AG04449 (cell line): ENCODE results near the gene ZFAND2B.
A peak's percentile ranks its signal among the peaks of the same experiment; 100 is the strongest.

Experiments used
- CTCF ChIA-PET: fragments of 350-600 bp; formaldehyde crosslinking; extraction: SDS; loops from one replicate; lab custom pipeline; 2021; ENCODE audit warnings: antibody characterized with exemption; lab: Yijun Ruan, JAX
- POLR2A ChIA-PET: fragments of 400-600, 350-600 bp; formaldehyde crosslinking; extraction: SDS; loops from one replicate; lab custom pipeline; 2020; ENCODE audit warnings: antibody characterized with exemption, inconsistent platforms; lab: Yijun Ruan, JAX
- DNase-seq: peaks from one replicate; pipeline ENCODE4 v3.0.0-alpha.2; 2010; ENCODE audit warnings: low read depth, low spot score
- H3K4me3 ChIP-seq: 2 replicates; pipeline ENCODE4 v1.5.1; 2011; ENCODE audit warnings: low read depth, mild to moderate bottlenecking, control low read depth, low read length
- TF ChIP-seq, protein P1 (sequence below): IDR thresholded peaks from one replicate; pipeline ENCODE4 v1.5.1; 2011; ENCODE audit warnings: mild to moderate bottlenecking, moderate library complexity, low read length, control low read depth, inconsistent platforms; ENCODE audit not compliant: insufficient read depth; ENCODE audit errors: missing control alignments

ZFAND2B gene

DNA sequence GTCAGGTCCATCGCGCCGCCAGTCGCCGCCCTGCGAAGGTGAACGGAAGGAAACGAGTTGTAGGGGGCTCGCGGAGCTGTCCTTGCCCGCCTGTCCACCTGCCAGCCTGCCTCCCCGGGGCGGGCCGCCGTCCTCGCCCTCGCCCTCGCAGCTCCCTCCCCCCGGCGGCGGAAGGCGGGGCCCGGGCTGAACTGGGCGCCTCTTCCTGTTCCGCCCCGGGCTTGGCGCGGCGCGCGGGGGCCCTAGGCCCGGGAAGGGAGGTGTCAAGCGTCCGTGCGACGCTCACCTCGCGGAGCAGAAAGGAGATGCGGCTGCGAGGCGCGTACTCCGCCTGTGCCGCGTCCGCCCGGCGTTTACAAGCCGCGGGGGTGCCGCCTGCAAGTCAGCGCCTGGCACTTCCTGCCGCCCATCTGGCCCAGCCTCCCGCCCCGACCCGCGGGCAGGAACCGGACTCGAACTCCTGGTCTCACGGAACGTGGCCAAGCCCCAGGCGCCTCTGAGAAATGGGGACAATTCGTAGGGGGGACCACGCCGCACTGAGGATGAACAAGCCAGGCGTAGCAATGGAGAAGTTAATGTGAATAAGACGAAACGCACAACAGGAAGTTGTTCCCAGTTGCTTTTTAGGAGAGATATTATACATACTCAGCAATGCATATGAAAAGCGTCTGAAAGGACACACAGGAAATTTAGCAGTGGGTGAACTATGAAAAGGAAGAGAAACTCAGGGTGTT lies 29.6 kb upstream of the ZFAND2B start, which contains the start of gene CNPPD1:
CNPPD1 (minus strand) TSS at position 108 of the 734 bp plus-strand sequence; CDS start at position 11, 97 bp downstream.
- TF ChIP-seq, protein P1, sequence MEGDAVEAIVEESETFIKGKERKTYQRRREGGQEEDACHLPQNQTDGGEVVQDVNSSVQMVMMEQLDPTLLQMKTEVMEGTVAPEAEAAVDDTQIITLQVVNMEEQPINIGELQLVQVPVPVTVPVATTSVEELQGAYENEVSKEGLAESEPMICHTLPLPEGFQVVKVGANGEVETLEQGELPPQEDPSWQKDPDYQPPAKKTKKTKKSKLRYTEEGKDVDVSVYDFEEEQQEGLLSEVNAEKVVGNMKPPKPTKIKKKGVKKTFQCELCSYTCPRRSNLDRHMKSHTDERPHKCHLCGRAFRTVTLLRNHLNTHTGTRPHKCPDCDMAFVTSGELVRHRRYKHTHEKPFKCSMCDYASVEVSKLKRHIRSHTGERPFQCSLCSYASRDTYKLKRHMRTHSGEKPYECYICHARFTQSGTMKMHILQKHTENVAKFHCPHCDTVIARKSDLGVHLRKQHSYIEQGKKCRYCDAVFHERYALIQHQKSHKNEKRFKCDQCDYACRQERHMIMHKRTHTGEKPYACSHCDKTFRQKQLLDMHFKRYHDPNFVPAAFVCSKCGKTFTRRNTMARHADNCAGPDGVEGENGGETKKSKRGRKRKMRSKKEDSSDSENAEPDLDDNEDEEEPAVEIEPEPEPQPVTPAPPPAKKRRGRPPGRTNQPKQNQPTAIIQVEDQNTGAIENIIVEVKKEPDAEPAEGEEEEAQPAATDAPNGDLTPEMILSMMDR, result no peak
- POLR2A ChIA-PET, result interaction anchor here (0.6 to 1.7 kb wide), 8 partner anchors 12 to 113 kb away, joined by 3 to 10 read pairs (median 3); partner anchors contain the start of genes ABCB6, DNAJB2, NHEJ1 and ZFAND2B
- no peak for DNase-seq
- CTCF ChIA-PET, result interaction anchor here (0.6 to 9.4 kb wide), 13 partner anchors 8 to 182 kb away, joined by 3 to 154 read pairs (median 6); partner anchors contain the start of genes NHEJ1 and ZFAND2B
- peak within 1 kb of the TSS; percentile 84 for H3K4me3 ChIP-seq

DNA sequence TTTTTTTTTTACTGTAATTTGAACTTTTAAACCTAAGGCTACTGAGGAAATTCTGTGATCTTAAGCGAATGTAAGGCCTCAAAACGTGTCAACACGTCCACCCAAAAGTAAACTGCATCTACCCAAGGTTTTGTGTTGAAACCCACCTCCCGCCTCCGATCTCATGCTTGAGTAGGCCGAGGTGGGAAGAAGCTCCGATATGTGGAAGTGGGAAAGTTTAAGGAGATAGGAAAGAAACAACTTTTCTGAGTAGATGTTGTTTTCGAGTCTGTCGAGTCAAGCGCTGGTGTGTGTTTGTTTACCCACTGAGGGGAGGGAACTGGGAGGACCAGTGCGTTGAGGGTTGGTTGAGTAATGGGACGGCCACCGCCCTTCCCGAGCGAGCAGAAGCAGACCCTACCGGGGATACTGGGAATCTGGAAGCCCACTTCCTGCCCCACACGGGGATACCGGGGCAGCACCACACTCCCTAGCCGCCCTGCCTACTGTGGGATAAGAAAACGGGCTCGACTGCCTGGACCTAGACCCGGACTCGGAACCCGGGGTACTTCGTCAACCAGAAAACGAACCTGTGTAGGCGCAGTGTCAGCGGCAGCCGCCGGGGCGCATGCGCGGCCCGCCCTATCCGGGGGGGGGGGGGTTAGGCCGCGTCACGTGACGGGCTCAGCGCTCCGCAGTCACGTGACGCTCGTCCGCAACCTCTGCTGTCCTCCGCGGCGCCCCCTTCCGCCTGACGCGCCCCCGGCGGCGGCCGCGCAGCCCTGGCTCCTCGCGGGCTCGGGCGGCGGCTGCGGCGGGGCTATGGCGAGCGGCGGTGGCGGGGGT lies 28.8 kb upstream of the ZFAND2B start, which contains the start of gene RETREG2:
RETREG2 (plus strand) TSS at position 724 of the 825 bp plus-strand sequence; CDS start at position 802, 78 bp downstream.
- CTCF ChIA-PET, result interaction anchor here (1.2 to 9.4 kb wide), 4 partner anchors 18 to 115 kb away, joined by 3 to 154 read pairs (median 64); partner anchors contain the start of gene NHEJ1
- TF ChIP-seq, protein P1, result peak; percentile 65
- POLR2A ChIA-PET, result interaction anchor here (1.7 kb wide), 1 partner anchor 40 kb away, joined by 9 read pairs; the partner anchor contains the start of gene ABCB6
- no peak for DNase-seq
- peak within 1 kb of the TSS; percentile 84 for H3K4me3 ChIP-seq

DNA sequence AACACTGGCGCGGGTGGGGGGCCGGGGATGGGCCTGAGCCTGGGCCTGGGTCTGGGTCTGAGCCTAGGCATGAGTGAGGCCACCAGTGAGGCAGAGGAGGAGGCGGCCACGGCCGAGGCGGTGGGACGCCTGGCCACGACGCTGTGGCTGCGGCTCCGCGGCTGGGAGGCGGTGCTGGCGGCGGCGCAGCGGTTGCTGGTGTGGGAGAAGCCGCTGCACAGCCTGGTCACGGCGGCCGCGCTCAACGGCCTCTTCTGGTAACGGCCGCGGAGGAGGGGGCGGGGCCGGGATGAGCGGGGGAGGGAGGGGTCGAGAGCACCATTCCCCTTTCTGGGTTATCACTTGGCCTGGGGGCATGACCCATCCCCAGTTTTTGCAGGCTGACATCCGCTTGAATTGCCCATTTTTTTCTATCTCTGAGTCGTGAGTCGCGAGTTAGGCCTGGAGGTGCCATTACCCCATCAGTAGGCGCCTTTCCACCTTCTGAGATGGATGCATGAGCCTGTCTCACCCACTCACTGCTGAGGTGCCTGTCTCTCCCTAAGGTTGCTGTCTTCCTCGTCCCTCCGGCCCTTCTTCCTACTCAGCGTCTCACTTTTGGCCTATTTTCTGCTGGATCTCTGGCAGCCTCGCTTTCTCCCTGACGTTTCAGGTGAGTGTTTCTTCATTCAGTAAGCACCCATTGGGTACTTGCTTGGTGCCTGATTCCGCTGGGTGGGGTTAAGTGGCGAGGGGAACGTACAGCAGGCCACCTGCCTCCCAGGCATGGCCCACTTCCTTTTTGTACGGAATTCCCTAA lies 28.0 kb upstream of the ZFAND2B start:
- no peak for DNase-seq
- CTCF ChIA-PET, result interaction anchor here (1.0 to 5.8 kb wide), 4 partner anchors 11 to 121 kb away, joined by 3 to 37 read pairs (median 8); no protein-coding TSS in a partner anchor
- POLR2A ChIA-PET, result no interaction called here
- H3K4me3 ChIP-seq, result peak overlapping the region; percentile 84
- TF ChIP-seq, protein P1, result no peak

DNA sequence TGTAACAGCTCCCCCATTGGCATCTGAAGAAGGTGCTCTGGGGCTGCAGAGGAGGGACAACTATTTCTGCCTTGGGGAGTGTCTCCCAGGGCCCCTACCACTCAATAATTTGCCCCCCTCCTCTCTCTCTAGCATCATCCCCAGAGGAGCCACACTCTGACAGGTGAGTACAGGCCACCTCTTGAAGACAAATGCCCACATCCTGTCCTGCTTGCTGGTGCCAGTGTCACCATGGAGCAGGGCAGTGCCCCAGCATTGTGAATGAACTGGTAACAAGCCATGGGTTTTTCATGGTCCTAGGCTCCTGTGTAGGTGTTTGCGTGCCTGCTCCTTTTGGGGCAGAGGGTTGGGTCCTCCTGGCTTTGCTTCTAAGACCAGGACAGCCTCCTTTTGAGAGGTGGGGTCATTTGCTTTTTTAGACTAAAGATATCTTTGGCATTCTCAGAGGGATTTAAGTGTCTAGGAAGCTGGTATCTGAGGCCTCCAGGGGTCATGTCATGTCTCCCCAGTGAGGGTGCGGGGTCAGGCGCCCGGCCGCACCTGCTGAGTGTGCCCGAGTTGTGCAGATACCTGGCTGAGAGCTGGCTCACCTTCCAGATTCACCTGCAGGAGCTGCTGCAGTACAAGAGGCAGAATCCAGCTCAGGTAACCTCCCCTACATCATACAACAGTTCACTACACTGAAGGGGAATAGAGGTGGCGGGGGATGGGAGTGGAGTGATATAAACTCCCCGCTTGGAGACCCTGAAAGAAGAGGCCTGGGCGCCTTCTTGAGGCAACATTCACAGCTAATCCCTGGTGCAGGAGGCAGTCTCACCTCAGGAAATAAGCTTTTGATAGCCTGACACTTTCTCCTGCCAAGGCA lies 26.7 kb upstream of the ZFAND2B start:
- DNase-seq, result no peak
- CTCF ChIA-PET, result interaction anchor here (0.8 to 5.8 kb wide), 11 partner anchors 9 to 185 kb away, joined by 3 to 37 read pairs (median 3); partner anchors contain the start of gene SLC23A3
- TF ChIP-seq, protein P1, result no peak
- POLR2A ChIA-PET, result no interaction called here
- H3K4me3 ChIP-seq, result peak overlapping the region; percentile 23

DNA sequence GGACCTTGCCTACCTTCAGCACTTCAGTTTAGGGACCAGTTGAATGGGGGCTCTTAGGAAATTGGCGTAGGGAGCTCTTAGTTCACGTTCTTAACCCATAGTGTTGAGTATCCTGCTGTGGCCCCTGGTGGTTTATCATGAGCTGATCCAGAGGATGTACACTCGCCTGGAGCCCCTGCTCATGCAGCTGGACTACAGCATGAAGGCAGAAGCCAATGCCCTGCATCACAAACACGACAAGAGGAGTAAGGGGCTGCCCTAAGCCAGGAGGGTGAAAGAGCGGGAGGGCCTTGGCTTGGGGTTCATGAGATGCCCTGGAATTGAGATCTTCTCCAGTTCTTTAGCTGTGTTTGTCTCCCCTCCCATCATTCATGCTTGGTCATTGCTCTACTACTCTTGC lies 25.6 kb upstream of the ZFAND2B start:
- ChIA-PET CTCF (interaction anchor here (0.8 to 5.8 kb wide), 8 partner anchors 8 to 186 kb away, joined by 3 to 37 read pairs (median 4); partner anchors contain the start of gene SLC23A3), POLR2A (no interaction called here)
- TF ChIP-seq, protein P1, result no peak
- H3K4me3 ChIP-seq, result no peak overlapping the region
- no peak for DNase-seq
